ENCODE measurements around the gene MAST4. TPM values are rescaled to one million over a fixed set of nuclear protein-coding genes. Genes with fewer than 3 reads are reported as not detected.

The MAST4 gene
- total and polyA plus RNA-seq, 2 of the 4 experiments (the other 2 are of a cell fraction) = 4.8 to 6.8 TPM

- no peak overlapping the region for H3K14ac ChIP-seq (replicated peaks; ENCODE audit: low read depth, low read length)
- peaks cover 4% of the 10 kb centered on the region for H3K4me1 ChIP-seq (ENCODE audit: control insufficient read depth, insufficient read depth, low read length)
- H3K4me2 ChIP-seq (ENCODE audit: low read depth, low read length) = no peak overlapping the region
- no peak for TF ChIP-seq CEBPB (IDR thresholded peaks at IDR 0.05; ENCODE audit: low read depth, low read length)
- TF ChIP-seq BHLHE40 (IDR thresholded peaks at IDR 0.05; ENCODE audit: low read depth, low read length) = no peak
- TF ChIP-seq USF2 (IDR thresholded peaks at IDR 0.05; ENCODE audit: low read depth, low read length) = no peak
- no peak for TF ChIP-seq MAZ (IDR thresholded peaks at IDR 0.05; ENCODE audit: borderline replicate concordance, low read depth, low read length)
- no peak for TF ChIP-seq ELK1 (IDR thresholded peaks at IDR 0.05; ENCODE audit: borderline replicate concordance, low read depth, low read length)
- no peak for TF ChIP-seq RCOR1 (IDR thresholded peaks at IDR 0.05; ENCODE audit: insufficient replicate concordance, low read length)
- TF ChIP-seq RAD21 (IDR thresholded peaks at IDR 0.05; ENCODE audit: low read length) = no peak
- TF ChIP-seq FOS (IDR thresholded peaks at IDR 0.05; ENCODE audit: low read depth, low read length) = no peak
- H3K79me1 ChIP-seq (ENCODE audit: low read depth in 1 of 2, low read length in 2 of 2) = no peaks in the 10 kb centered on the region
- H3K27me3 ChIP-seq (ENCODE audit: control insufficient read depth, insufficient read depth, low read length) = no peaks in the 10 kb centered on the region
- no TSS peak for BruUV-seq (replicated peaks)
- no peak overlapping the region for H3K4me3 ChIP-seq (ENCODE audit: insufficient read depth, low read depth, low read length)
- no peak overlapping the region for H3K18ac ChIP-seq (ENCODE audit: low read depth, low read length)
- no peak overlapping the region for H2AK5ac ChIP-seq (ENCODE audit: low read depth, low read length)
- peaks cover 4% of the 10 kb centered on the region; the same call in 1 of the 2 replicates for H3K9me1 ChIP-seq (ENCODE audit: insufficient read depth, low read length)
- ChIA-PET CTCF (interaction anchor here (0.7 to 1.9 kb wide), 2 partner anchors 9 to 158 kb away, joined by 3 to 5 read pairs; no protein-coding TSS in a partner anchor), POLR2A (ENCODE audit: unreplicated experiment) (no interaction called here)
- H4K20me1 ChIP-seq (ENCODE audit: insufficient read depth, low read length) = no peaks in the 10 kb centered on the region
- no peak overlapping the region for H4K8ac ChIP-seq (ENCODE audit: low read depth in 2 of 2, low read length in 2 of 2)
- no peak overlapping the region for H3K56ac ChIP-seq (ENCODE audit: extremely low read depth, insufficient read depth, low read length)
- no peak overlapping the region for H2BK120ac ChIP-seq (ENCODE audit: low read depth, low read length)
- DNase-seq = no peak
- intact Hi-C loops (cut with micrococcal nuclease) = no loop called here
- no peak overlapping the region for H2AK9ac ChIP-seq (replicated peaks; ENCODE audit: low read depth, low read length, poor library complexity)
- no peak overlapping the region for H3K9ac ChIP-seq (ENCODE audit: low read depth, low read length)
- no peaks in the 10 kb centered on the region for H3K36me3 ChIP-seq (ENCODE audit: control insufficient read depth, insufficient read depth, low read length)
- no peak overlapping the region for H2BK15ac ChIP-seq (ENCODE audit: low read depth, low read length)
- no peak overlapping the region for H4K5ac ChIP-seq (ENCODE audit: low read depth, low read length)
- H2BK20ac ChIP-seq (ENCODE audit: low read depth, low read length) = no peak overlapping the region
- WGBS, 2 experiments (ENCODE audit: extremely low coverage in 2 of 2, insufficient read length in 1 of 2) = no CpG with 5 or more reads among the region's 2 CpGs
- dilution Hi-C loops (cut with HindIII; ENCODE audit: low sequenced_read_pairs, unreplicated experiment) = no loop called here
- no peak overlapping the region for H2BK5ac ChIP-seq (ENCODE audit: low read depth, low read length, poor library complexity, severe bottlenecking)
- no peak overlapping the region for H4K91ac ChIP-seq (ENCODE audit: insufficient read depth, low read depth, low read length)
- in situ Hi-C loops (cut with MboI; ENCODE audit: low sequenced_read_pairs) = no loop called here
- H2AFZ ChIP-seq (replicated peaks; ENCODE audit: low read length, poor library complexity) = no peak overlapping the region
- H3K9me3 ChIP-seq (ENCODE audit: control insufficient read depth, insufficient read depth, low read length) = no peaks in the 10 kb centered on the region
- no peak overlapping the region for H3K27ac ChIP-seq (ENCODE audit: insufficient read depth, low read length)
- ATAC-seq (ENCODE audit: low read depth) = no peak
- no peak overlapping the region for H3K4ac ChIP-seq (ENCODE audit: low read depth, low read length)
- no peak overlapping the region for H3K23ac ChIP-seq (ENCODE audit: low read depth, low read length)
Observed at GRCh38 chr5:66991746-66992145, 395.6 kb downstream of the MAST4 start.

Measured in IMR-90 (cell line).